Stimulated activated CD4-positive, alpha-beta T cell treated with anti-CD3 and anti-CD28 coated beads, Interleukin-15, amount 100 ng/mL, for 48 hours (primary cell): ENCODE results near the gene PCDHB1.
"Not testable (repeated sequence)": the region's sequence is repeated elsewhere in the genome, so short reads cannot be mapped to it uniquely, and the experiment has no call there.

Source experiments
- DNase-seq, 2 donors: peaks; one replicate each; pipeline ENCODE4 v3.0.0-alpha.2; 2020; ENCODE audit warnings: low read depth in 2 of 2

Gene PCDHB1

DNA sequence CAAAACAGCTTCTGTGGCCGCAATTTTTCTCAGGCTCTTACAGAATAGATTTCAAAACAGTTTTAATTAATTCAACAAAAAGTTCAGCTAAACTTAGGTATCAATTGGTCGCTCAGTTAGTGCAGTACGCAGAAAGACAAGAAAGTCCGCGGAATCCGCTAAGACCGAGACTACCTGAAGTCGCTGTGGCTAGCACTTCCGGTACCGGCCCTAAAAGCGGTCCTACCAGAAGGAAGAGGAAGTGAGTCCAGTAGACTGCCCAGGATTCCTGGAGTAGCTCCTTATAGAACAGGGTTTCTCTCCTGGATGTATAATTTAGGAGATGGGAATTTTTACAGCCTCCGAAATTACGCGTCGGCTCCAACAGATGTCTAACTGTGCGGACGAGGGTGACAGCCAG lies 26.7 kb downstream of the PCDHB1 start:
- DNase-seq, result no peak

DNA sequence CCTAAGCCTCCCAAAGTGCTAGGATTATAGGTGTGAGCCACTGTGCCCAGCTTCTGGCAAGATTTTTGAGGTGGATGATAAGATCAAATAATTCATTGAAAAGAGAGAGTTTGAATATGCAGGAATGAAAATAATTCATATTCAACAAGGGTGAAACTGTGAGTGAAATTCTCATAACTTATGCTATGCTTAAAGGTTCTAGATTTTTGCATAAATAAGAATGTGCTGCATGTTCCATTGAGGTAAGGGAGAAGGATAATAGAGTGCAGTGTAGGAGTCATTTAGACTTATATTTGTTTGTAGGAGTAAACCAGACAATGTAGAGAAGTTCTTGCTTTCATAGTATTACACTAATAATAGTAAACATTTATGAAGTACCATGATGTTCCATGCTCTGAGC lies 31.1 kb downstream of the PCDHB1 start:
- no peak for DNase-seq

DNA sequence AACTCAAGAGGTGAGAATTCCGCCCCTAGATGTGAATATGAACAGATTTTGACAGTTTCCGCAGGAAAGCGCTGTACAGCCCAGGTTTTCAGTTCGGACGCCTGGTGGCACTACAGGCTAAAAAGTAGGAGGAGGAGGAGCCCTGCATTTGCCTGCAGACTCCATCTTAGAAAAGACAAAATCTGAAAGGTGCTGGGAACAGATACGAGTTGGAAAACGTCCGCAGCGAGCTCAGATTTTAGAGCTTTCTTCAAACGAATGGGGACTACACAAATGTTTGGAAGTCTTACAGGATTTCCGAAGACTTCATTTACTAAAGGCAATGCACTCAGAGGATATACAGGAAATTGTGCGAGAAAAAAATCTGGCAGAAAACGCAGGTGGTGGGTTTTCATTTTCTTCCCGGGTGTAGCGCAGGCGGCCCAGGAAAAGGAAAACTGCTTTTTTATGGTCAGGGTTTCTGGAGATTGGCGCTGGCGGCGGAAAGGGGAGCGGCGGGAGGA lies 33.4 kb downstream of the PCDHB1 start:
- peak in 1 of 2 donors; percentile 13 for DNase-seq

DNA sequence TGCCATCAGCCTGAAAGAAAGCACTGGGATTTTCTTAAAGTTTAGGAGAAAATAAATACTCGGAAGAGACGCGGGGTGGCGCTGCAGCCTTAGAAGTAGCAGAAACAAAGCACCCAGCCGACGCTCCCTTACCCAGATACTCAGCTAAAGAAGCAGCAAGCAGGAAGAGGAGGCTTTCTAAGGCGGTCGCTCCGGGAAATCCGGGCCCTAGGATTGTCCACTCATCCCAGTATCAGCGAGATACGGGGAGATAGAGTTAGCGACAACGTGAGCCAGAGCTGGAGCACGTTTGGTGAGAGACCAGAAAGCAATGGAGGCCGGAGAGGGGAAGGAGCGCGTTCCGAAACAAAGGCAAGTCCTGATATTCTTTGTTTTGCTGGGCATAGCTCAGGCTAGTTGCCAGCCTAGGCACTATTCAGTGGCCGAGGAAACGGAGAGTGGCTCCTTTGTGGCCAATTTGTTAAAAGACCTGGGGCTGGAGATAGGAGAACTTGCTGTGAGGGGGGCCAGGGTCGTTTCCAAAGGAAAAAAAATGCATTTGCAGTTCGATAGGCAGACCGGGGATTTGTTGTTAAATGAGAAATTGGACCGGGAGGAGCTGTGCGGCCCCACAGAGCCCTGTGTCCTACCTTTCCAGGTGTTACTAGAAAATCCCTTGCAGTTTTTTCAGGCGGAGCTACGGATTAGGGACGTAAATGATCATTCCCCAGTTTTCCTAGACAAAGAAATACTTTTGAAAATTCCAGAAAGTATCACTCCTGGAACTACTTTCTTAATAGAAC lies 43.5 kb downstream of the PCDHB1 start, which contains the start of gene PCDHB2:
PCDHB2 (plus strand) TSS at position 135 of the 782 bp plus-strand sequence; CDS start at position 311, 176 bp downstream.
- no peak for DNase-seq

DNA sequence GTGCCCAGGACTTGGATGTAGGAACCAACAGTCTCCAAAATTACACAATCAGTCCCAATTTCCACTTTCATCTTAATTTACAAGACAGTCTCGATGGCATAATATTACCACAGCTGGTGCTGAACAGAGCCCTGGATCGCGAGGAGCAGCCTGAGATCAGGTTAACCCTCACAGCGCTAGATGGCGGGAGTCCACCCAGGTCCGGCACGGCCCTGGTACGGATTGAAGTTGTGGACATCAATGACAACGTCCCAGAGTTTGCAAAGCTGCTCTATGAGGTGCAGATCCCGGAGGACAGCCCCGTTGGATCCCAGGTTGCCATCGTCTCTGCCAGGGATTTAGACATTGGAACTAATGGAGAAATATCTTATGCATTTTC lies 44.1 kb downstream of the PCDHB1 start:
- DNase-seq, result no peak

DNA sequence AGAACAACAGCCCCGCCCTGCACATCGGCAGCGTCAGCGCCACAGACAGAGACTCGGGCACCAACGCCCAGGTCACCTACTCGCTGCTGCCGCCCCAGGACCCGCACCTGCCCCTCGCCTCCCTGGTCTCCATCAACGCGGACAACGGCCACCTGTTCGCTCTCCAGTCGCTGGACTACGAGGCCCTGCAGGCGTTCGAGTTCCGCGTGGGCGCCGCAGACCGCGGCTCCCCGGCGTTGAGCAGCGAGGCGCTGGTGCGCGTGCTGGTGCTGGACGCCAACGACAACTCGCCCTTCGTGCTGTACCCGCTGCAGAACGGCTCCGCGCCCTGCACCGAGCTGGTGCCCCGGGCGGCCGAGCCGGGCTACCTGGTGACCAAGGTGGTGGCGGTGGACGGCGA lies 45.0 kb downstream of the PCDHB1 start:
- DNase-seq, result not testable (repeated sequence)

DNA sequence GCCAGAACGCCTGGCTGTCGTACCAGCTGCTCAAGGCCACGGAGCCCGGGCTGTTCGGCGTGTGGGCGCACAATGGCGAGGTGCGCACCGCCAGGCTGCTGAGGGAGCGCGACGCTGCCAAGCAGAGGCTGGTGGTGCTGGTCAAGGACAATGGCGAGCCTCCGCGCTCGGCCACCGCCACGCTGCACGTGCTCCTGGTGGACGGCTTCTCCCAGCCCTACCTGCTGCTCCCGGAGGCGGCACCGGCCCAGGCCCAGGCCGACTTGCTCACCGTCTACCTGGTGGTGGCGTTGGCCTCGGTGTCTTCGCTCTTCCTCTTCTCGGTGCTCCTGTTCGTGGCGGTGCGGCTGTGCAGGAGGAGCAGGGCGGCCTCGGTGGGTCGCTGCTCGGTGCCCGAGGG lies 45.4 kb downstream of the PCDHB1 start:
- not testable (repeated sequence) for DNase-seq

DNA sequence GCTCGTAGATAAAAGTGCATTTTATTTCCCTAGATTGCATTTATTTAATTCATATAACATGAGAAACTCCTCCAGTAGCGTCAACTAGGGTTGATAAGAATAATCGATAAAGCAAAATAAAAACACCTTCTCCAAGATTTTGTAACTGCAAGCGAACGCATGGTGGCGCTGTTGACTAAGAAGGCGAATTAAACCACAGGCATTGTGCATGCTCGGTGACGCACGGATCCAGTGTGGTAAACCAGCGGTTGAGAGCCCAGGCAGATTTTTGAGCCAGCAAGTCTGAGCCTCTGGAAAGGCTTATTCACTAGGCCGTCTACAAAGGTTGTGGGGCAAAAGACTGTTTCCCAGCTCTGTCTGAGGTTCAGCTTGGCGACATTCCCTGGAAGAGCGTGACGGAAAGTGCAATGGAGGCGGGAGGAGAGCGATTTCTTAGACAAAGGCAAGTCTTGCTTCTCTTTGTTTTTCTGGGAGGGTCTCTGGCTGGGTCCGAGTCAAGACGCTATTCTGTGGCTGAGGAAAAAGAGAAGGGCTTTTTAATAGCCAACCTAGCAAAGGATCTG lies 49.1 kb downstream of the PCDHB1 start, which contains the start of gene PCDHB3:
PCDHB3 (plus strand) TSS at position 231 of the 563 bp plus-strand sequence; CDS start at position 408, 177 bp downstream.
- peak; percentile 27 to 36 for DNase-seq

DNA sequence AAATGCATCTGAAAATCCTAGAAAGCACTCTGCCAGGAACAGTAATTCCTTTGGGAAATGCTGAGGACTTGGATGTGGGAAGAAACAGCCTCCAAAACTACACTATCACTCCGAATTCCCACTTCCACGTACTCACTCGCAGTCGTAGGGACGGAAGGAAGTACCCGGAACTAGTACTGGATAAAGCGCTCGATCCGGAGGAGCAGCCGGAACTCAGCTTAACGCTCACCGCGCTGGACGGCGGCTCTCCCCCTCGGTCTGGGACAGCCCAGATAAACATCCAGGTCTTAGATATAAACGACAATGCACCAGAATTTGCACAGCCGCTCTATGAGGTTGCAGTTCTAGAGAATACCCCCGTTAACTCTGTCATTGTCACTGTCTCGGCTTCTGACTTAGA lies 49.9 kb downstream of the PCDHB1 start:
- no peak for DNase-seq

DNA sequence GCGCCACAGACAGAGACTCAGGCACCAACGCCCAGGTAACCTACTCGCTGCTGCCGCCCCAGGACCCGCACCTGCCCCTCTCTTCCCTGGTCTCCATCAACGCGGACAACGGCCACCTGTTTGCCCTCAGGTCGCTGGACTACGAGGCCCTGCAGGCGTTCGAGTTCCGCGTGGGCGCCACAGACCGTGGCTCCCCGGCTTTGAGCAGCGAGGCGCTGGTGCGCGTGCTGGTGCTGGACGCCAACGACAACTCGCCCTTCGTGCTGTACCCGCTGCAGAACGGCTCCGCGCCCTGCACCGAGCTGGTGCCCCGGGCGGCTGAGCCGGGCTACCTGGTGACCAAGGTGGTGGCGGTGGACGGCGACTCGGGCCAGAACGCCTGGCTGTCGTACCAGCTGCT lies 50.9 kb downstream of the PCDHB1 start:
- DNase-seq, result not testable (repeated sequence)

DNA sequence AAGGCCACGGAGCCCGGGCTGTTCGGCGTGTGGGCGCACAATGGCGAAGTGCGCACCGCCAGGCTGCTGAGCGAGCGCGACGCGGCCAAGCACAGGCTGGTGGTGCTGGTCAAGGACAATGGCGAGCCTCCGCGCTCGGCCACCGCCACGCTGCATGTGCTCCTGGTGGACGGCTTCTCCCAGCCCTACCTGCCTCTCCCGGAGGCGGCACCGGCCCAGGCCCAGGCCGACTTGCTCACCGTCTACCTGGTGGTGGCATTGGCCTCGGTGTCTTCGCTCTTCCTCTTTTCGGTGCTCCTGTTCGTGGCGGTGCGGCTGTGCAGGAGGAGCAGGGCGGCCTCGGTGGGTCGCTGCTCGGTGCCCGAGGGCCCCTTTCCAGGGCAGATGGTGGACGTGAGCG lies 51.3 kb downstream of the PCDHB1 start:
- not testable (repeated sequence) for DNase-seq

DNA sequence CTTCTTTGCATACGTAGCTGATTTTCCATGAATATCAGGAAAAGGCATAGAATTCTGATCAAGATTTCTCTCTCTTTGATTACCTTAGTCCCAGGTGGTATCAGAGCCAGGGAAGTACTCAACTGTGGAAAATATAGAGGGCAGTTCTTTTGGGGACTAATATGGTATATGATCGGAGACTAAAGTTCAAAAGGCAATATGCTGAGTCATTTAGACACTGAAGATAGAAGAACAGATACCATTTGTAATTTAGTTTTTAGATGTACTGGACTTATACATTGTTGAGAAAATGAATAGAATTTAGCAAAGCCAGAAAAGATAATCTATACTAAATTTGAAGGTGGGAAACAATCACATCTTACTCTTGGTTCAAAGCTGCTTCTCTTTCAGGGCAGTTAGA lies 54.2 kb downstream of the PCDHB1 start:
- DNase-seq, result no peak
